ENCODE data around the gene ARRB1.

DNA sequence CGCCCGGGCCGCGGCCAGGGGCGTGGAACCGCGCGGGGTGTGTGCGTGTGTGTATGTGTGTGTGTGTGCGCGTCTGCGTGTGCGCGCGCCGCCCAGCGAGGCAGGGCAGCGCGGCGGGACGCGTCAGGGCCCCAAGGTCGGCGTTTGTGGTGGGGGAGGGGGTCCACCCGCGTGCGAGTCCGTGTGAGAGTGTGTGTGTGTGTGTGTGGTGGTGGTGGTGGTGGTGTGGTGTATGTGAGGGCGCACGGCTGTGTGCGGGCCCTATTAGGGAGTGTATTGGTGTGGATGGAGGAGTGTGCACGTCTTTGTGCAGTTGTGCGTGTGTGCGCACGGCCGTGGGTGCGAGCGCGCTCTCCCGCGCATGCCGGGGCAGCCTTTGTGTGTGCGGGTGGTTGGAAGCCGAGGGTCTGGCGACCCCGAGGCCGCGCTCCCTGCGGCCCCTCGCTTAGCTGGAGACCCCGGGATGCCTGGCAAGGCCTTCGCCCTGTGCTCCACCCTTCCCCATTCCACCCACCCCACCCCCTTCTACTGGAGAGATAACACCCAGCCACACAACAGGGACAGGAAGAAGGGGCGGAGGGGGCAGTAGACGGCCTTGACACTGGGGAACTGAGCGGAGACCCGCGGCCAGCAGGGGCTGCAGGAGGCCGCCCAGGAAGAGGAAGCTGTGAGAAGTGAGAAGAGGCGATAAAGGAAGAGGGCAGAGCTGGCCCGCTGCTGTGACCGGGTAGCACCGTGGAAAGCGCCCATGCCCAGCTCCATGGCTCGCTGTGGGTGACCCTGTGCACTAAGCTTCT is 528 bp upstream of the ARRB1 start:
- TF ChIP-seq POLR2A (IDR thresholded peaks at IDR 0.05), result no peak
- TF ChIP-seq, protein P1, sequence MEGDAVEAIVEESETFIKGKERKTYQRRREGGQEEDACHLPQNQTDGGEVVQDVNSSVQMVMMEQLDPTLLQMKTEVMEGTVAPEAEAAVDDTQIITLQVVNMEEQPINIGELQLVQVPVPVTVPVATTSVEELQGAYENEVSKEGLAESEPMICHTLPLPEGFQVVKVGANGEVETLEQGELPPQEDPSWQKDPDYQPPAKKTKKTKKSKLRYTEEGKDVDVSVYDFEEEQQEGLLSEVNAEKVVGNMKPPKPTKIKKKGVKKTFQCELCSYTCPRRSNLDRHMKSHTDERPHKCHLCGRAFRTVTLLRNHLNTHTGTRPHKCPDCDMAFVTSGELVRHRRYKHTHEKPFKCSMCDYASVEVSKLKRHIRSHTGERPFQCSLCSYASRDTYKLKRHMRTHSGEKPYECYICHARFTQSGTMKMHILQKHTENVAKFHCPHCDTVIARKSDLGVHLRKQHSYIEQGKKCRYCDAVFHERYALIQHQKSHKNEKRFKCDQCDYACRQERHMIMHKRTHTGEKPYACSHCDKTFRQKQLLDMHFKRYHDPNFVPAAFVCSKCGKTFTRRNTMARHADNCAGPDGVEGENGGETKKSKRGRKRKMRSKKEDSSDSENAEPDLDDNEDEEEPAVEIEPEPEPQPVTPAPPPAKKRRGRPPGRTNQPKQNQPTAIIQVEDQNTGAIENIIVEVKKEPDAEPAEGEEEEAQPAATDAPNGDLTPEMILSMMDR (IDR thresholded peaks at IDR 0.05), result no peak
